Tibial nerve (tissue), 4 donors: ENCODE measurements around the gene ADGB.

Experiments
- EP300 ChIP-seq, 2 donors: sonication (generic); formaldehyde crosslinking; IDR thresholded peaks; one replicate each; pipeline ENCODE4 v1.6.1; 2017; ENCODE audit warnings: antibody characterized with exemption in 2 of 2, mild to moderate bottlenecking in 1 of 2
- POLR2A ChIP-seq, 2 donors: fragments of 450-650 bp; IDR thresholded peaks; one replicate each; pipeline ENCODE4 v1.6.1; 2017; ENCODE audit warnings: antibody characterized with exemption in 2 of 2, mild to moderate bottlenecking in 2 of 2, moderate library complexity in 2 of 2
- TF ChIP-seq, protein P1 (sequence below), 5 experiments: fragments of 200-600 bp in 3 of 5; fragments of 450-650 bp in 2 of 5; sonication (generic) in 3 of 5; IDR thresholded peaks; one replicate each; pipeline ENCODE4 v1.5.1; 2016 to 2019; ENCODE audit warnings: antibody characterized with exemption in 5 of 5, mild to moderate bottlenecking in 3 of 5, moderate library complexity in 2 of 5

- TF ChIP-seq, protein P1, sequence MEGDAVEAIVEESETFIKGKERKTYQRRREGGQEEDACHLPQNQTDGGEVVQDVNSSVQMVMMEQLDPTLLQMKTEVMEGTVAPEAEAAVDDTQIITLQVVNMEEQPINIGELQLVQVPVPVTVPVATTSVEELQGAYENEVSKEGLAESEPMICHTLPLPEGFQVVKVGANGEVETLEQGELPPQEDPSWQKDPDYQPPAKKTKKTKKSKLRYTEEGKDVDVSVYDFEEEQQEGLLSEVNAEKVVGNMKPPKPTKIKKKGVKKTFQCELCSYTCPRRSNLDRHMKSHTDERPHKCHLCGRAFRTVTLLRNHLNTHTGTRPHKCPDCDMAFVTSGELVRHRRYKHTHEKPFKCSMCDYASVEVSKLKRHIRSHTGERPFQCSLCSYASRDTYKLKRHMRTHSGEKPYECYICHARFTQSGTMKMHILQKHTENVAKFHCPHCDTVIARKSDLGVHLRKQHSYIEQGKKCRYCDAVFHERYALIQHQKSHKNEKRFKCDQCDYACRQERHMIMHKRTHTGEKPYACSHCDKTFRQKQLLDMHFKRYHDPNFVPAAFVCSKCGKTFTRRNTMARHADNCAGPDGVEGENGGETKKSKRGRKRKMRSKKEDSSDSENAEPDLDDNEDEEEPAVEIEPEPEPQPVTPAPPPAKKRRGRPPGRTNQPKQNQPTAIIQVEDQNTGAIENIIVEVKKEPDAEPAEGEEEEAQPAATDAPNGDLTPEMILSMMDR (IDR thresholded peaks at IDR 0.05) = no peak
- no peak for TF ChIP-seq EP300 (IDR thresholded peaks at IDR 0.05)
- no peak for TF ChIP-seq POLR2A (IDR thresholded peaks at IDR 0.05)
Measured at GRCh38 chr6:146860583-146860982, 261.8 kb downstream of the ADGB start.
